Measurements from ENCODE around the gene CRIM1. TPM values are rescaled to one million over a fixed set of nuclear protein-coding genes. Genes with fewer than 3 reads are reported as not detected.

CRIM1 gene
- total RNA-seq, 5 donors from 2014 or later (not counting 1 experiment from before 2014, with no cell fraction given): 2.0 to 5.8 (median 4.2) TPM

DNA sequence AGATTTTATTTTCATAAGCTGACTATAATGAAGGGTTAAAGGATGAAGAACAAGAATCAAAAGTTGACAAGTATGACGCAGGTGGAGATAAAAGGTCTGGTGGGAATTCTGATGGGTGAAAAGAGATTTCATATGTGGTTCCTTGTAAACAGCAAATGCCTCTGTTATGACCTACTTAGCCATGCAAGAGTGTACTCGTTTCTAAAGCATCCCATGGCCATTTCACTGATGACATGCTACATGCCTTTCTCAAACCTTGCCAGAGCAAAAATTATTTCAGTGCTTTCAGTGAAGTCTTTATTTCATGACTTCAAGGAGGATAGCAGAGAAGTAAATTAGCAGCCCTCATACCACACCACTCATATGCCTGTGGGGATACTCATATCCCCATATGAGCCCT lies 170.6 kb downstream of the CRIM1 start:
- Histone ChIP-seq H3K9me3 (no peaks in the 10 kb centered on the region), H3K4me3 (ENCODE audit: control insufficient read depth in 1 of 2, extremely low read depth in 1 of 2, low read length in 1 of 2) (no peak overlapping the region), H3K27ac (ENCODE audit: low read length) (no peak overlapping the region), H3K4me1 (ENCODE audit: control insufficient read depth in 1 of 2, extremely low read depth in 1 of 2, insufficient read depth in 2 of 2, low read length in 2 of 2) (no peaks in the 10 kb centered on the region), H3K36me3 (ENCODE audit: control insufficient read depth in 2 of 2, extremely low read depth in 1 of 2, insufficient read depth in 1 of 2, low read length in 1 of 2) (no peaks in the 10 kb centered on the region), H3K27me3 (replicated peaks in 1 of 2; ENCODE audit: control insufficient read depth in 2 of 2, extremely low read depth in 1 of 2, insufficient read depth in 2 of 2, low read length in 1 of 2) (no peaks in the 10 kb centered on the region)
- DNase-seq: no peak
- CTCF ChIA-PET: no interaction called here
- no peak overlapping the region for H3K27ac Mint-ChIP-seq
- peaks cover 60% of the 10 kb centered on the region for H3K36me3 Mint-ChIP-seq
- no peaks in the 10 kb centered on the region for H3K27me3 Mint-ChIP-seq
- no peak overlapping the region for H3K4me3 Mint-ChIP-seq
- H3K4me1 Mint-ChIP-seq: no peaks in the 10 kb centered on the region
- WGBS (ENCODE audit: insufficient coverage): 100% methylated on average over 1 of the region's 2 CpGs
- POLR2A ChIA-PET: no interaction called here
- H3K9me3 Mint-ChIP-seq: no peaks in the 10 kb centered on the region
- ATAC-seq (replicated peaks in 1 of 4): no peak

DNA sequence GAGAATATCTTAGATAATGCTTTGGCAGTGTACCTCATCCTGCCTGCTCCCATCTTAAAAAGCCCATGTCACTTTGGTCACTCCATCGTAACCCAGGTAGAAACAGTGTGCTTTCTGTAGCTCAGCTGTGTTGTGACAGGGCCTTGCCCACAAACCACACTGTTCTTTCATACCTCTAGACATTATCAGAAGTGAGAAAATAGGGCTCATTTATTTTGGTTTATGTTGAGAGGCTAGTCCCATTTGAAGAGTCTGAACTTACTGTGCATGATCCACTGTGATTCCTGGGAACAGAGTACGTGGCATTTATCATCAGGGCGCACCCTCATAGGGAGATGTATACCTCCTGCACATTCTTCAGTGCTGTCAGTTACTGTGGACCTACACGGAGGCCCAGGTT lies 172.7 kb downstream of the CRIM1 start:
- H3K36me3 ChIP-seq (ENCODE audit: control insufficient read depth in 2 of 2, extremely low read depth in 1 of 2, insufficient read depth in 1 of 2, low read length in 1 of 2): no peaks in the 10 kb centered on the region
- no peaks in the 10 kb centered on the region for H3K4me1 ChIP-seq (ENCODE audit: control insufficient read depth in 1 of 2, extremely low read depth in 1 of 2, insufficient read depth in 2 of 2, low read length in 2 of 2)
- H3K4me3 Mint-ChIP-seq: no peak overlapping the region
- H3K4me1 Mint-ChIP-seq: no peaks in the 10 kb centered on the region
- DNase-seq: no peak
- ChIA-PET CTCF (no interaction called here), POLR2A (no interaction called here)
- no peaks in the 10 kb centered on the region for H3K27me3 Mint-ChIP-seq
- peaks cover 50% of the 10 kb centered on the region for H3K36me3 Mint-ChIP-seq
- H3K9me3 ChIP-seq: no peaks in the 10 kb centered on the region
- no peak overlapping the region for H3K27ac ChIP-seq (ENCODE audit: low read length)
- 90% methylated on average over 2 of the region's 4 CpGs for WGBS (ENCODE audit: insufficient coverage)
- no peak overlapping the region for H3K27ac Mint-ChIP-seq
- no peak for ATAC-seq (replicated peaks in 1 of 4)
- no peak overlapping the region for H3K4me3 ChIP-seq (ENCODE audit: control insufficient read depth in 1 of 2, extremely low read depth in 1 of 2, low read length in 1 of 2)
- no peaks in the 10 kb centered on the region for H3K9me3 Mint-ChIP-seq
- H3K27me3 ChIP-seq (replicated peaks in 1 of 2; ENCODE audit: control insufficient read depth in 2 of 2, extremely low read depth in 1 of 2, insufficient read depth in 2 of 2, low read length in 1 of 2): no peaks in the 10 kb centered on the region

- no peak overlapping the region for H3K27ac ChIP-seq (ENCODE audit: low read length)
- no peaks in the 10 kb centered on the region for H3K4me1 ChIP-seq (ENCODE audit: control insufficient read depth in 1 of 2, extremely low read depth in 1 of 2, insufficient read depth in 2 of 2, low read length in 2 of 2)
- no peaks in the 10 kb centered on the region for H3K4me1 Mint-ChIP-seq
- no peaks in the 10 kb centered on the region for H3K36me3 ChIP-seq (ENCODE audit: control insufficient read depth in 2 of 2, extremely low read depth in 1 of 2, insufficient read depth in 1 of 2, low read length in 1 of 2)
- no peak overlapping the region for H3K27ac Mint-ChIP-seq
- no peaks in the 10 kb centered on the region for H3K9me3 Mint-ChIP-seq
- H3K4me3 ChIP-seq (ENCODE audit: control insufficient read depth in 1 of 2, extremely low read depth in 1 of 2, low read length in 1 of 2): no peak overlapping the region
- H3K36me3 Mint-ChIP-seq: peaks cover 44% of the 10 kb centered on the region
- no peaks in the 10 kb centered on the region for H3K27me3 Mint-ChIP-seq
- no peaks in the 10 kb centered on the region for H3K9me3 ChIP-seq
- H3K4me3 Mint-ChIP-seq: no peak overlapping the region
- DNase-seq (no peak), ATAC-seq (replicated peaks in 1 of 4) (no peak)
- no peaks in the 10 kb centered on the region for H3K27me3 ChIP-seq (replicated peaks in 1 of 2; ENCODE audit: control insufficient read depth in 2 of 2, extremely low read depth in 1 of 2, insufficient read depth in 2 of 2, low read length in 1 of 2)
- ChIA-PET CTCF (no interaction called here), POLR2A (no interaction called here)
- WGBS (ENCODE audit: insufficient coverage): 100% methylated on average over 3 of the region's 7 CpGs
These were observed 173.3 kb downstream of the CRIM1 start for GRCh38 chr2:36528766-36529392.

- POLR2A ChIA-PET: no interaction called here
- H3K36me3 Mint-ChIP-seq: peaks cover 33% of the 10 kb centered on the region
- no peaks in the 10 kb centered on the region for H3K4me1 ChIP-seq (ENCODE audit: control insufficient read depth in 1 of 2, extremely low read depth in 1 of 2, insufficient read depth in 2 of 2, low read length in 2 of 2)
- DNase-seq (no peak), ATAC-seq (replicated peaks in 1 of 4) (no peak)
- CTCF ChIA-PET: no interaction called here
- no peaks in the 10 kb centered on the region for H3K27me3 Mint-ChIP-seq
- H3K27ac ChIP-seq (ENCODE audit: low read length): no peak overlapping the region
- H3K27ac Mint-ChIP-seq: no peak overlapping the region
- H3K4me3 Mint-ChIP-seq: no peak overlapping the region
- no peak overlapping the region for H3K4me3 ChIP-seq (ENCODE audit: control insufficient read depth in 1 of 2, extremely low read depth in 1 of 2, low read length in 1 of 2)
- H3K9me3 Mint-ChIP-seq: peaks cover 0 to 5% (median 0%) of the 10 kb centered on the region in 3 donors
- H3K27me3 ChIP-seq (replicated peaks in 1 of 2; ENCODE audit: control insufficient read depth in 2 of 2, extremely low read depth in 1 of 2, insufficient read depth in 2 of 2, low read length in 1 of 2): no peaks in the 10 kb centered on the region
- H3K36me3 ChIP-seq (ENCODE audit: control insufficient read depth in 2 of 2, extremely low read depth in 1 of 2, insufficient read depth in 1 of 2, low read length in 1 of 2): no peaks in the 10 kb centered on the region
- H3K9me3 ChIP-seq: no peaks in the 10 kb centered on the region
- WGBS (ENCODE audit: insufficient coverage): 99% methylated on average over 6 of the region's 9 CpGs
- H3K4me1 Mint-ChIP-seq: peaks cover 0 to 6% (median 0%) of the 10 kb centered on the region in 3 donors
These were observed 174.8 kb downstream of the CRIM1 start for GRCh38 chr2:36530178-36530982.

- peaks cover 0 to 5% (median 0%) of the 10 kb centered on the region in 3 donors for H3K9me3 Mint-ChIP-seq
- CTCF ChIA-PET: no interaction called here
- H3K27ac Mint-ChIP-seq: no peak overlapping the region
- no peak overlapping the region for H3K4me3 Mint-ChIP-seq
- peaks cover 29% of the 10 kb centered on the region for H3K36me3 Mint-ChIP-seq
- Histone ChIP-seq H3K36me3 (ENCODE audit: control insufficient read depth in 2 of 2, extremely low read depth in 1 of 2, insufficient read depth in 1 of 2, low read length in 1 of 2) (no peaks in the 10 kb centered on the region), H3K4me1 (ENCODE audit: control insufficient read depth in 1 of 2, extremely low read depth in 1 of 2, insufficient read depth in 2 of 2, low read length in 2 of 2) (no peaks in the 10 kb centered on the region), H3K4me3 (ENCODE audit: control insufficient read depth in 1 of 2, extremely low read depth in 1 of 2, low read length in 1 of 2) (no peak overlapping the region), H3K27me3 (replicated peaks in 1 of 2; ENCODE audit: control insufficient read depth in 2 of 2, extremely low read depth in 1 of 2, insufficient read depth in 2 of 2, low read length in 1 of 2) (no peaks in the 10 kb centered on the region), H3K27ac (ENCODE audit: low read length) (no peak overlapping the region), H3K9me3 (no peaks in the 10 kb centered on the region)
- no peak for DNase-seq
- peaks cover 0 to 6% (median 0%) of the 10 kb centered on the region in 3 donors for H3K4me1 Mint-ChIP-seq
- POLR2A ChIA-PET: no interaction called here
- H3K27me3 Mint-ChIP-seq: no peaks in the 10 kb centered on the region
- 100% methylated on average over 2 of the region's 3 CpGs for WGBS (ENCODE audit: insufficient coverage)
- no peak for ATAC-seq (replicated peaks in 1 of 4)
These were observed 175.4 kb downstream of the CRIM1 start for GRCh38 chr2:36530983-36531354.

- no peaks in the 10 kb centered on the region for H3K36me3 ChIP-seq (ENCODE audit: control insufficient read depth in 2 of 2, extremely low read depth in 1 of 2, insufficient read depth in 1 of 2, low read length in 1 of 2)
- CTCF ChIA-PET: no interaction called here
- no peak overlapping the region for H3K27ac ChIP-seq (ENCODE audit: low read length)
These were observed 178.8 kb downstream of the CRIM1 start for GRCh38 chr2:36534275-36534799.

More at GRCh38 chr2:36534275-36534799, 178.8 kb downstream of the CRIM1 start:
- peak overlapping the region in 1 of 2 donors; percentile 69 for H3K27ac Mint-ChIP-seq
- Histone ChIP-seq H3K27me3 (replicated peaks in 1 of 2; ENCODE audit: control insufficient read depth in 2 of 2, extremely low read depth in 1 of 2, insufficient read depth in 2 of 2, low read length in 1 of 2) (no peaks in the 10 kb centered on the region), H3K4me1 (ENCODE audit: control insufficient read depth in 1 of 2, extremely low read depth in 1 of 2, insufficient read depth in 2 of 2, low read length in 2 of 2) (no peaks in the 10 kb centered on the region), H3K4me3 (ENCODE audit: control insufficient read depth in 1 of 2, extremely low read depth in 1 of 2, low read length in 1 of 2) (no peak overlapping the region), H3K9me3 (no peaks in the 10 kb centered on the region)
- DNase-seq (no peak), ATAC-seq (replicated peaks in 1 of 4) (no peak)
- H3K4me3 Mint-ChIP-seq: no peak overlapping the region
- peaks cover 14% of the 10 kb centered on the region for H3K36me3 Mint-ChIP-seq
- H3K27me3 Mint-ChIP-seq: no peaks in the 10 kb centered on the region
- POLR2A ChIA-PET: no interaction called here
- peaks cover 0 to 6% (median 0%) of the 10 kb centered on the region in 3 donors for H3K4me1 Mint-ChIP-seq
- H3K9me3 Mint-ChIP-seq: peaks cover 0 to 5% (median 0%) of the 10 kb centered on the region in 3 donors

Data from T-cell (primary cell).